Body of pancreas (tissue), 4 donors: ENCODE measurements around the gene PFDN6. TPM values are rescaled to one million over a fixed set of nuclear protein-coding genes. Genes with fewer than 3 reads are reported as not detected.

Experiments
- ATAC-seq: fragments of 150-250 bp; one replicate; pipeline ENCODE4 v1.9.1; 2016
- DNase-seq, 4 donors: peaks; one replicate each; pipeline ENCODE4 v3.0.0-alpha.2; 2019
- H3K27ac ChIP-seq, 4 donors: fragments of 200-600 bp; sonication (generic); 1 replicate in 3 of 4; 2 replicates in 1 of 4; pipeline versions ENCODE4 v1.5.1 to v1.6.1; 2016 to 2019; ENCODE audit warnings: mild to moderate bottlenecking in 1 of 4, mixed read lengths in 1 of 4, moderate library complexity in 1 of 4
- H3K27me3 ChIP-seq, 2 donors: fragments of 200-600 bp; sonication (generic); one replicate each; pipeline ENCODE4 v1.6.0; 2016; ENCODE audit warnings: mild to moderate bottlenecking in 1 of 2
- H3K36me3 ChIP-seq, 2 donors: fragments of 200-600 bp; sonication (generic); replicated peaks in 1 of 2; 2 replicates each; pipeline ENCODE4 v1.5.1; 2016; ENCODE audit warnings: low read depth in 2 of 2; ENCODE audit not compliant: insufficient read depth in 1 of 2
- H3K4me1 ChIP-seq: fragments of 200-600 bp; sonication (generic); one replicate; pipeline ENCODE4 v1.6.0; 2016
- H3K4me3 ChIP-seq, 2 donors: fragments of 200-600 bp; sonication (generic); 1 replicate in 1 of 2; 2 replicates in 1 of 2; pipeline ENCODE4 v1.5.1; 2016 to 2019
- H3K9me3 ChIP-seq, 3 donors: fragments of 200-600 bp; sonication (generic); 1 replicate in 2 of 3; 2 replicates in 1 of 3; pipeline ENCODE4 v1.5.1; 2016
- CTCF ChIP-seq, 7 experiments: fragments of 450-650 bp in 4 of 7; fragments of 200-600 bp in 3 of 7; sonication (generic) in 3 of 7; IDR thresholded peaks; one replicate each; pipeline ENCODE4 v1.5.1; 2016 to 2019; ENCODE audit warnings: antibody characterized with exemption in 7 of 7
- POLR2A ChIP-seq, 3 donors: fragments of 450-650 bp; IDR thresholded peaks; one replicate each; pipeline ENCODE4 v1.6.1; 2016; ENCODE audit warnings: antibody characterized with exemption in 3 of 3, mild to moderate bottlenecking in 2 of 3
- WGBS, 2 donors: methylation state at CpG; one replicate each; pipeline ENCODE4 v1.1.5; 2017; 5-methylcytosine and 5-hydroxymethylcytosine counted together
- intact Hi-C: fragments of 100-400 bp; cut with DNase I; formaldehyde crosslinking; loops from one replicate; pipeline ENCODE4 v1.15.1; 2023
- total RNA-seq, 2 donors: library from RNA; depleted of rRNA; stranded (reverse); fragments of >200 nt; gene quantifications; one replicate each; pipeline ENCODE4 v1.1.0, GENCODE V29; 2016

Gene PFDN6
- total RNA-seq, 2 donors from 2014 or later, result 10.2 to 19.7 TPM

- ATAC-seq, result peak; percentile 8
- H3K9me3 ChIP-seq, result no peaks in the 10 kb centered on the region
These were observed 40.8 kb upstream of the PFDN6 start for GRCh38 chr6:33248643-33248931.

GRCh38 chr6:33248932-33249731 lies 40.3 kb upstream of the PFDN6 start:
- Histone ChIP-seq H3K4me3 (peak overlapping the region; percentile 23 to 26), H3K4me1 (peaks cover 22% of the 10 kb centered on the region), H3K9me3 (no peaks in the 10 kb centered on the region), H3K36me3 (no peaks in the 10 kb centered on the region), H3K27ac (peak overlapping the region; percentile 84 to 95 (median 94)), H3K27me3 (no peaks in the 10 kb centered on the region)
- DNase-seq, result peak; percentile 98 to 99 (median 98)
- peak in 3 of 7 experiments; percentile 15 to 38 (median 16) for TF ChIP-seq CTCF (IDR thresholded peaks at IDR 0.05)
- TF ChIP-seq POLR2A (IDR thresholded peaks at IDR 0.05), result peak; percentile 57 to 97 (median 93)
- ATAC-seq, result peak; percentile 94
- WGBS, 2 donors, result 0% methylated on average over 36 to 58 of the region's 58 CpGs
- intact Hi-C loops, result loop anchor here (5.0 to 10.0 kb wide), 2 partner anchors 87 to 134 kb away; no protein-coding TSS in a partner anchor

More at GRCh38 chr6:33248643-33248931, 40.8 kb upstream of the PFDN6 start:
- Histone ChIP-seq H3K4me3 (peak overlapping the region in 1 of 2 donors; percentile 23), H3K4me1 (peaks cover 22% of the 10 kb centered on the region), H3K36me3 (no peaks in the 10 kb centered on the region), H3K27ac (peak overlapping the region; percentile 71 to 95 (median 89)), H3K27me3 (no peaks in the 10 kb centered on the region)
- 2 to 3% methylated on average over 16 to 18 of the region's 18 CpGs for WGBS, 2 donors
- intact Hi-C loops, result loop anchor here (5.0 to 10.0 kb wide), 2 partner anchors 86 to 134 kb away; no protein-coding TSS in a partner anchor
- DNase-seq, result no peak
- TF ChIP-seq CTCF (IDR thresholded peaks at IDR 0.05) (no peak), POLR2A (IDR thresholded peaks at IDR 0.05) (no peak)

- Histone ChIP-seq H3K9me3 (no peaks in the 10 kb centered on the region), H3K27me3 (no peaks in the 10 kb centered on the region), H3K4me1 (peaks cover 22% of the 10 kb centered on the region), H3K27ac (peak overlapping the region; percentile 84 to 95 (median 94)), H3K4me3 (peak overlapping the region; percentile 18 to 26), H3K36me3 (peaks cover 0 to 2% of the 10 kb centered on the region in 2 donors)
- no peak for ATAC-seq
- DNase-seq, result peak in 2 of 4 donors; percentile 11 to 25
- WGBS, 2 donors, result 11 to 13% methylated on average over 15 of the region's 15 CpGs
- intact Hi-C loops, result loop anchor here (5.0 to 10.0 kb wide), 2 partner anchors 88 to 135 kb away; no protein-coding TSS in a partner anchor
- TF ChIP-seq CTCF (IDR thresholded peaks at IDR 0.05), result no peak
- TF ChIP-seq POLR2A (IDR thresholded peaks at IDR 0.05), result no peak
These were observed 39.4 kb upstream of the PFDN6 start for GRCh38 chr6:33249732-33250630.

GRCh38 chr6:33250731-33251130 lies 38.7 kb upstream of the PFDN6 start:
- no peak for TF ChIP-seq CTCF (IDR thresholded peaks at IDR 0.05)
- TF ChIP-seq POLR2A (IDR thresholded peaks at IDR 0.05), result no peak
- WGBS, 2 donors, result 92 to 95% methylated on average over 13 of the region's 13 CpGs
- Histone ChIP-seq H3K36me3 (peaks cover 0 to 4% of the 10 kb centered on the region in 2 donors), H3K4me1 (peaks cover 22% of the 10 kb centered on the region), H3K27ac (no peak overlapping the region), H3K27me3 (no peaks in the 10 kb centered on the region), H3K9me3 (no peaks in the 10 kb centered on the region), H3K4me3 (no peak overlapping the region)
- ATAC-seq (no peak), DNase-seq (no peak)
- intact Hi-C loops, result no loop called here
